ENCODE results near the gene TNIK. TPM values are rescaled to one million over a fixed set of nuclear protein-coding genes. Genes with fewer than 3 reads are reported as not detected.

Gene TNIK
- total and polyA plus RNA-seq, 2 of the 13 experiments (the other 11 are each of a cell fraction or from before 2014, with no cell fraction given): 0.15 to 0.22 TPM

- Histone ChIP-seq H3K4me1 (ENCODE audit: insufficient read depth, low read length) (peaks cover 28% of the 10 kb centered on the region), H2AFZ (ENCODE audit: low read length) (no peak overlapping the region), H3K79me2 (ENCODE audit: insufficient read depth, low read length) (no peaks in the 10 kb centered on the region), H3K4me3 (replicated peaks in 1 of 3; ENCODE audit: insufficient read depth in 1 of 3, low read depth in 2 of 3, low read length in 3 of 3) (no peak overlapping the region), H3K27ac (ENCODE audit: extremely low read length, insufficient read depth, low read length) (no peak overlapping the region), H3K36me3 (replicated peaks in 1 of 2; ENCODE audit: control insufficient read depth in 1 of 2, insufficient read depth in 2 of 2, low read length in 2 of 2) (no peaks in the 10 kb centered on the region), H3K9me3 (ENCODE audit: low read length) (0 out of 2 replicates have a peak, but pooled peaks cover 7% of the 10 kb centered on the region), H3K4me2 (ENCODE audit: low read depth, low read length) (no peak overlapping the region), H4K20me1 (ENCODE audit: insufficient read depth, low read length) (no peaks in the 10 kb centered on the region), H3K9ac (ENCODE audit: insufficient read depth, low read depth, low read length) (no peak overlapping the region), H3K27me3 (ENCODE audit: control insufficient read depth in 1 of 2, insufficient read depth in 2 of 2, low read length in 2 of 2) (no peaks in the 10 kb centered on the region)
- no TSS peak for BruUV-seq (replicated peaks)
- in situ Hi-C loops (cut with HindIII; ENCODE audit: extremely low pct_ligation_motif_present, low pct_unique_long_range_greater_than_20kb): no loop called here
- 59% methylated on average over 1 of the region's 1 CpG for WGBS (ENCODE audit: low lambda C conversion rate)
- DNase-seq (ENCODE audit: low spot score) (no peak), ATAC-seq (no peak), FAIRE-seq (no peak)
- CTCF ChIA-PET (ENCODE audit: low intra/inter-chr PET ratio, low total read pairs): no interaction called here
- POLR2A ChIA-PET: no interaction called here
- intact Hi-C loops (cut with micrococcal nuclease; ENCODE audit: unreplicated experiment): no loop called here
- TF ChIP-seq ZNF563 (CRISPR knock-in tag; IDR thresholded peaks at IDR 0.05): no peak
- TF ChIP-seq HMGXB4 (CRISPR knock-in tag; IDR thresholded peaks at IDR 0.05; ENCODE audit: borderline replicate concordance in 1 of 2, low read depth in 1 of 2): no peak
- TF ChIP-seq ZNF660 (CRISPR knock-in tag; IDR thresholded peaks at IDR 0.05; ENCODE audit: borderline replicate concordance, low read depth): no peak
Observed at GRCh38 chr3:171225708-171226107, 234.5 kb downstream of the TNIK start.

GRCh38 chr3:171225165-171225564, 235.0 kb downstream of the TNIK start:
- no peaks in the 10 kb centered on the region for H4K20me1 ChIP-seq (ENCODE audit: insufficient read depth, low read length)
- no TSS peak for BruUV-seq (replicated peaks)
- no peak for TF ChIP-seq TAF1 (CRISPR knock-in tag; IDR thresholded peaks at IDR 0.05)
- no peak for TF ChIP-seq SSRP1 (CRISPR knock-in tag; IDR thresholded peaks at IDR 0.05)
- no peak for TF ChIP-seq ATF7 (IDR thresholded peaks at IDR 0.05)
- TF ChIP-seq ATF7 (CRISPR knock-in tag; IDR thresholded peaks at IDR 0.05): no peak
- no peak for TF ChIP-seq HINFP (CRISPR knock-in tag; IDR thresholded peaks at IDR 0.05; ENCODE audit: low read depth)
- no peak for TF ChIP-seq SALL1 (CRISPR knock-in tag; IDR thresholded peaks at IDR 0.05)
- TF ChIP-seq PBX2 (CRISPR knock-in tag; IDR thresholded peaks at IDR 0.05): no peak
- no peak for TF ChIP-seq NONO (IDR thresholded peaks at IDR 0.05)
- TF ChIP-seq NONO (CRISPR knock-in tag; conservative IDR thresholded peaks at IDR 0.05): no peak
- TF ChIP-seq ZNF468 (CRISPR knock-in tag; IDR thresholded peaks at IDR 0.05): no peak
- no peak for TF ChIP-seq ATF4 (CRISPR knock-in tag; IDR thresholded peaks at IDR 0.05)

More at GRCh38 chr3:171225165-171225564, 235.0 kb downstream of the TNIK start:
- ChIA-PET POLR2A (no interaction called here), CTCF (ENCODE audit: low intra/inter-chr PET ratio, low total read pairs) (no interaction called here)
- ATAC-seq: no peak
- 0 out of 2 replicates have a peak, but pooled peaks cover 7% of the 10 kb centered on the region for H3K9me3 ChIP-seq (ENCODE audit: low read length)
- no peak for DNase-seq (ENCODE audit: low spot score)
- no peak overlapping the region for H3K9ac ChIP-seq (ENCODE audit: insufficient read depth, low read depth, low read length)
- 22% methylated on average over 2 of the region's 2 CpGs for WGBS (ENCODE audit: low lambda C conversion rate)
- H3K36me3 ChIP-seq (replicated peaks in 1 of 2; ENCODE audit: control insufficient read depth in 1 of 2, insufficient read depth in 2 of 2, low read length in 2 of 2): no peaks in the 10 kb centered on the region
- H3K79me2 ChIP-seq (ENCODE audit: insufficient read depth, low read length): no peaks in the 10 kb centered on the region
- H2AFZ ChIP-seq (ENCODE audit: low read length): no peak overlapping the region
- no peak overlapping the region for H3K27ac ChIP-seq (ENCODE audit: extremely low read length, insufficient read depth, low read length)
- no peaks in the 10 kb centered on the region for H3K27me3 ChIP-seq (ENCODE audit: control insufficient read depth in 1 of 2, insufficient read depth in 2 of 2, low read length in 2 of 2)
- no peak overlapping the region for H3K4me3 ChIP-seq (replicated peaks in 1 of 3; ENCODE audit: insufficient read depth in 1 of 3, low read depth in 2 of 3, low read length in 3 of 3)
- H3K4me1 ChIP-seq (ENCODE audit: insufficient read depth, low read length): peaks cover 28% of the 10 kb centered on the region
- no peak for FAIRE-seq
- in situ Hi-C loops (cut with HindIII; ENCODE audit: extremely low pct_ligation_motif_present, low pct_unique_long_range_greater_than_20kb) (no loop called here), intact Hi-C loops (cut with micrococcal nuclease; ENCODE audit: unreplicated experiment) (no loop called here)
- H3K4me2 ChIP-seq (ENCODE audit: low read depth, low read length): no peak overlapping the region

Measured in HepG2 (cell line).